HepG2 (cell line): ENCODE results near the gene LDB2. TPM values are rescaled to one million over a fixed set of nuclear protein-coding genes. Genes with fewer than 3 reads are reported as not detected.

ENCODE experiments used
- ATAC-seq: fragments of 200-7000 bp; cut with Tn5 transposase; 3 replicates; pipeline ENCODE4 v1.9.1; 2020; ENCODE audit warnings: mild to moderate bottlenecking, moderate library complexity
- BruUV-seq: library from RNA; stranded (reverse); fragments of 400-500 nt; replicated peaks from 2 replicates; lab custom pipeline; 2021; lab: Mats Ljungman, UMichigan
- CTCF ChIA-PET: fragments of 300-600 bp; formaldehyde crosslinking; extraction: SDS; loops from one replicate; lab custom pipeline; 2021; ENCODE audit warnings: low total read pairs, inconsistent platforms, low intra/inter-chr PET ratio; lab: Yijun Ruan, JAX
- POLR2A ChIA-PET: fragments of 350-600 bp; sonication (Branson Sonifier 250); formaldehyde crosslinking; loops from one replicate; lab custom pipeline; 2020; ENCODE audit warnings: antibody characterized with exemption, inconsistent platforms; lab: Yijun Ruan, JAX
- DNase-seq: peaks from one replicate; pipeline ENCODE4 v3.0.0-alpha.2; 2015; ENCODE audit warnings: low spot score
- FAIRE-seq: peaks from 3 replicates; lab custom pipeline; 2011; peaks lifted over from hg19 to GRCh38; lab: Jason Lieb, UNC
- H2AFZ ChIP-seq: one replicate; pipeline ENCODE4 v1.6.1; 2011; ENCODE audit warnings: low read length, inconsistent platforms
- H3K27ac ChIP-seq: fragments of 300-600 bp; 3 replicates; pipeline ENCODE4 v1.8.0; 2011; ENCODE audit warnings: mixed run types, mild to moderate bottlenecking, mixed read lengths, low read length, inconsistent platforms; ENCODE audit not compliant: insufficient read depth; ENCODE audit errors: extremely low read length
- H3K27me3 ChIP-seq, 2 experiments: fragments of 200-600 bp in 1 of 2; 2 replicates in 1 of 2; 3 replicates in 1 of 2; pipeline versions ENCODE4 v1.6.0 to v1.8.0; 2011; ENCODE audit warnings: low read length in 2 of 2, mild to moderate bottlenecking in 2 of 2, moderate library complexity in 2 of 2, inconsistent platforms in 1 of 2; ENCODE audit not compliant: insufficient read depth in 2 of 2, control insufficient read depth in 1 of 2
- H3K36me3 ChIP-seq, 2 experiments: fragments of 200-600 bp in 1 of 2; replicated peaks in 1 of 2; 2 replicates in 1 of 2; 3 replicates in 1 of 2; pipeline versions ENCODE4 v1.5.1 to v1.8.0; 2011; ENCODE audit warnings: low read length in 2 of 2, inconsistent platforms in 1 of 2; ENCODE audit not compliant: insufficient read depth in 2 of 2, control insufficient read depth in 1 of 2
- H3K4me1 ChIP-seq: 2 replicates; pipeline ENCODE4 v1.5.1; 2012; ENCODE audit warnings: low read length, inconsistent platforms; ENCODE audit not compliant: insufficient read depth
- H3K4me2 ChIP-seq: 2 replicates; pipeline ENCODE4 v1.6.0; 2011; ENCODE audit warnings: low read depth, low read length, inconsistent platforms
- H3K4me3 ChIP-seq, 3 experiments: fragments of 200-600 bp in 1 of 3; sonication (generic), shearing (Covaris generic) in 1 of 3; replicated peaks in 1 of 3; 2 replicates each; pipeline ENCODE4 v1.5.1; 2011 to 2016; ENCODE audit warnings: low read length in 3 of 3, inconsistent platforms in 2 of 3, low read depth in 2 of 3, mild to moderate bottlenecking in 2 of 3, control low read depth in 1 of 3, mixed read lengths in 1 of 3; ENCODE audit not compliant: insufficient read depth in 1 of 3
- H3K79me2 ChIP-seq: one replicate; pipeline ENCODE4 v1.6.1; 2011; ENCODE audit warnings: low read length, inconsistent platforms; ENCODE audit not compliant: insufficient read depth
- H3K9ac ChIP-seq: 2 replicates; pipeline ENCODE4 v1.6.0; 2011; ENCODE audit warnings: mild to moderate bottlenecking, low read depth, low read length, inconsistent platforms; ENCODE audit not compliant: insufficient read depth
- H3K9me3 ChIP-seq: 2 replicates; pipeline ENCODE4 v1.5.1; 2012; ENCODE audit warnings: mild to moderate bottlenecking, low read length
- H4K20me1 ChIP-seq: 2 replicates; pipeline ENCODE4 v1.6.0; 2011; ENCODE audit warnings: inconsistent platforms, mild to moderate bottlenecking, low read length, moderate library complexity; ENCODE audit not compliant: insufficient read depth
- ETV5 ChIP-seq: IDR thresholded peaks from 2 replicates; pipeline ENCODE4 v1.6.1; 2018; ENCODE audit warnings: missing biosample characterization, missing genetic modification reagents, inconsistent platforms, borderline replicate concordance
- GTF3A ChIP-seq: sonication (generic); formaldehyde crosslinking; conservative IDR thresholded peaks from 2 replicates; pipeline ENCODE4 v1.4.0; 2020; ENCODE audit warnings: mild to moderate bottlenecking, missing genetic modification reagents
- HHEX ChIP-seq: IDR thresholded peaks from 2 replicates; pipeline ENCODE4 v1.6.1; 2016; ENCODE audit warnings: control low read depth
- MED13 ChIP-seq: sonication (generic); formaldehyde crosslinking; IDR thresholded peaks from 2 replicates; pipeline ENCODE4 v1.5.0; 2020; ENCODE audit warnings: missing genetic modification reagents
- NCOA5 ChIP-seq: sonication (generic); formaldehyde crosslinking; IDR thresholded peaks from 2 replicates; pipeline ENCODE4 v1.4.0; 2020; ENCODE audit warnings: missing genetic modification reagents
- NFE2 ChIP-seq: sonication (generic); formaldehyde crosslinking; IDR thresholded peaks from 2 replicates; pipeline ENCODE4 v1.4.0; 2020; ENCODE audit warnings: missing genetic modification reagents
- RAD21 ChIP-seq: fragments of 450-650 bp; formaldehyde crosslinking; IDR thresholded peaks from 2 replicates; pipeline ENCODE4 v1.5.0; 2020; ENCODE audit warnings: mild to moderate bottlenecking
- ZIK1 ChIP-seq: sonication (generic); formaldehyde crosslinking; IDR thresholded peaks from 2 replicates; pipeline ENCODE4 v1.5.0; 2020; ENCODE audit warnings: mild to moderate bottlenecking, low read depth, missing genetic modification reagents, borderline replicate concordance
- WGBS: methylation state at CpG from one replicate; pipeline ENCODE4 v1.1.6; 2017; ENCODE audit warnings: low lambda C conversion rate; 5-methylcytosine and 5-hydroxymethylcytosine counted together
- in situ Hi-C: cut with HindIII; loops from 2 replicates; pipeline ENCODE4 v1.10.0; 2017; ENCODE audit warnings: low pct_unique_long_range_greater_than_20kb; ENCODE audit not compliant: extremely low pct_ligation_motif_present
- intact Hi-C: fragments of 100-400 bp; cut with micrococcal nuclease; formaldehyde crosslinking; loops from one replicate; pipeline ENCODE4 v1.10.0; 2022; ENCODE audit not compliant: unreplicated experiment
- polyA plus RNA-seq, 8 experiments: library from polyadenylated mRNA; depleted of rRNA in 3 of 8; stranded (reverse) in 7 of 8; unstranded in 1 of 8; fragments of >200 nt; fragmentation: Illumina TruSeq in 4 of 8; extraction: Trizol in 4 of 8; gene quantifications; 2 replicates each; pipeline versions ENCODE4 v1.2.1 to v1.2.3, GENCODE V29; 2011 to 2016; ENCODE audit warnings: low read depth in 4 of 8, missing spikeins in 1 of 8, mixed read lengths in 1 of 8; ENCODE audit not compliant: insufficient read depth in 1 of 8
- total RNA-seq, 5 experiments: library from RNA; depleted of rRNA; stranded (reverse); fragments of >200 nt; fragmentation: Illumina TruSeq; extraction: Trizol; gene quantifications; 2 replicates each; pipeline ENCODE4 v1.2.3, GENCODE V29; 2016; ENCODE audit warnings: low read depth in 1 of 5
- TF ChIP-seq, protein P1 (sequence below): sonication (generic); formaldehyde crosslinking; IDR thresholded peaks from 2 replicates; pipeline ENCODE4 v1.4.0; 2020; ENCODE audit warnings: missing genetic modification reagents
- TF ChIP-seq, protein P2 (sequence below): IDR thresholded peaks from 2 replicates; pipeline ENCODE4 v1.6.1; 2012; ENCODE audit warnings: inconsistent platforms

The LDB2 gene
- total and polyA plus RNA-seq, 2 of the 13 experiments (the other 11 are each of a cell fraction or from before 2014, with no cell fraction given): not detected

DNA sequence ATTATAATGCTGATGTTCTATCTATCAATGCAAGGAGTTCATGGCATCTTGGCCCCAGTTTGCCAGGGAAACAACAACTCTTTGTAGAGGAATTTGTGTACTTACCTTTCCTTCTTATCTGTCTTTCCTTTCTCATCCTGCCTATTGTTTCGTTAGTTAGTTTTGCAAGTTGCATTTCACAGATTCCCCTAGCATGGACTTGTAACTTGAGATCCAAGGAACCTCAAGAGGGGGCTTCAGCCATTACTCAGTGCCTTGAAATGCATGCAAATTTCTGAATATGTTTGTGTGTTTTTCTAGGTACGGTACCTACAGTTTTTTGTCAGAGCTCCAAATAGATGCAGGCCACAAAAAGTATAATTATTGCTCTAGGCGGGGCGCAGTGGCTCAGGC lies 203.6 kb downstream of the LDB2 start (continued):
- TF ChIP-seq, protein P1, sequence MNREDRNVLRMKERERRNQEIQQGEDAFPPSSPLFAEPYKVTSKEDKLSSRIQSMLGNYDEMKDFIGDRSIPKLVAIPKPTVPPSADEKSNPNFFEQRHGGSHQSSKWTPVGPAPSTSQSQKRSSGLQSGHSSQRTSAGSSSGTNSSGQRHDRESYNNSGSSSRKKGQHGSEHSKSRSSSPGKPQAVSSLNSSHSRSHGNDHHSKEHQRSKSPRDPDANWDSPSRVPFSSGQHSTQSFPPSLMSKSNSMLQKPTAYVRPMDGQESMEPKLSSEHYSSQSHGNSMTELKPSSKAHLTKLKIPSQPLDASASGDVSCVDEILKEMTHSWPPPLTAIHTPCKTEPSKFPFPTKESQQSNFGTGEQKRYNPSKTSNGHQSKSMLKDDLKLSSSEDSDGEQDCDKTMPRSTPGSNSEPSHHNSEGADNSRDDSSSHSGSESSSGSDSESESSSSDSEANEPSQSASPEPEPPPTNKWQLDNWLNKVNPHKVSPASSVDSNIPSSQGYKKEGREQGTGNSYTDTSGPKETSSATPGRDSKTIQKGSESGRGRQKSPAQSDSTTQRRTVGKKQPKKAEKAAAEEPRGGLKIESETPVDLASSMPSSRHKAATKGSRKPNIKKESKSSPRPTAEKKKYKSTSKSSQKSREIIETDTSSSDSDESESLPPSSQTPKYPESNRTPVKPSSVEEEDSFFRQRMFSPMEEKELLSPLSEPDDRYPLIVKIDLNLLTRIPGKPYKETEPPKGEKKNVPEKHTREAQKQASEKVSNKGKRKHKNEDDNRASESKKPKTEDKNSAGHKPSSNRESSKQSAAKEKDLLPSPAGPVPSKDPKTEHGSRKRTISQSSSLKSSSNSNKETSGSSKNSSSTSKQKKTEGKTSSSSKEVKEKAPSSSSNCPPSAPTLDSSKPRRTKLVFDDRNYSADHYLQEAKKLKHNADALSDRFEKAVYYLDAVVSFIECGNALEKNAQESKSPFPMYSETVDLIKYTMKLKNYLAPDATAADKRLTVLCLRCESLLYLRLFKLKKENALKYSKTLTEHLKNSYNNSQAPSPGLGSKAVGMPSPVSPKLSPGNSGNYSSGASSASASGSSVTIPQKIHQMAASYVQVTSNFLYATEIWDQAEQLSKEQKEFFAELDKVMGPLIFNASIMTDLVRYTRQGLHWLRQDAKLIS (CRISPR knock-in tag): no peak
- TF ChIP-seq, protein P2, sequence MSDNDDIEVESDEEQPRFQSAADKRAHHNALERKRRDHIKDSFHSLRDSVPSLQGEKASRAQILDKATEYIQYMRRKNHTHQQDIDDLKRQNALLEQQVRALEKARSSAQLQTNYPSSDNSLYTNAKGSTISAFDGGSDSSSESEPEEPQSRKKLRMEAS: no peak
- TF ChIP-seq NFE2 (no peak), RAD21 (CRISPR knock-in tag) (no peak), ETV5 (no peak), MED13 (CRISPR knock-in tag) (no peak)

DNA sequence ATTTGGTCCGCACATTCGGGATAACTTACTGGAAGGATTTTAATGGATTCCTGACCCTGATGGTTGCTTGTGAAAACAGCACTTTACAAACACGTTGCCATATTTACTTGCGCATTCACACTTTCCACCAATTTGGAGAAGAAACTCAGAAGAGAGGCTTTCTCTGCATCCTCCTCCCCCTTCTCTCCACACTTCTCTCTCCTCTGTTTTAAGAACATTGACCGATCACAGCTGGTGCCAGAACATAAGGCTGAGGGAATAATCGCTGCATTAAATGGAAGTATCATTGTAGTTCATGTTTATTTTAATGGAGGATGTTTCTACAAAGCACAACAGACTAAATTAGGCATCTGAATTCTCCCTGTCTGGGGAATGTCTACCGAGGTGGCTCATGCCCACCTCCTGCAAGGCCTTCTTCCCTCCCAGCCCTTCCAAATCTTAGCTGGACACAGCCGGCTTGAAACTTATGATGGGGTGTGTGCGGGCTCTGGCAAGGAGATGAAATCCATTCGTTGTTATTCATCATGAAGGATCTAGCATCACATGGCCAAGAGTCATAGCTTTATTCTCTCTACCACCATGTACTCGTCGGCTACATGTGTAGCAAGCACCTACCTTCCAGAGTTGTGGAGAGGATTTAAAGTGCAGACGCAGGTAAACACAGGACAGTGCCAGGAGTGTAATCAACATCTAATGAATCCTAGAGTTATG lies 204.1 kb downstream of the LDB2 start:
- Histone ChIP-seq H3K9me3 (no peaks in the 10 kb centered on the region), H3K9ac (no peak overlapping the region), H4K20me1 (no peaks in the 10 kb centered on the region), H3K27me3 (no peaks in the 10 kb centered on the region), H3K27ac (no peak overlapping the region), H3K4me1 (no peaks in the 10 kb centered on the region), H3K79me2 (no peaks in the 10 kb centered on the region), H3K4me3 (no peak overlapping the region), H3K36me3 (no peaks in the 10 kb centered on the region), H3K4me2 (no peak overlapping the region), H2AFZ (no peak overlapping the region)
- 44% methylated on average over 13 of the region's 13 CpGs for WGBS
- no peak for FAIRE-seq
- ChIA-PET CTCF (no interaction called here), POLR2A (no interaction called here)
- no peak for TF ChIP-seq NCOA5 (CRISPR knock-in tag)
- no peak for TF ChIP-seq HHEX
- no peak for TF ChIP-seq ZIK1 (CRISPR knock-in tag)
- no peak for TF ChIP-seq GTF3A (CRISPR knock-in tag)
- in situ Hi-C loops: no loop called here
- no peak for ATAC-seq
- intact Hi-C loops: no loop called here
- no peak for DNase-seq
- BruUV-seq: no TSS peak
